Right renal pelvis (tissue), 4 donors: Measurements from ENCODE around the gene ACOX2. TPM values are rescaled to one million over a fixed set of nuclear protein-coding genes. Genes with fewer than 3 reads are reported as not detected.

Experiments used
- DNase-seq, 4 donors: peaks; one replicate each; pipeline ENCODE4 v3.0.0-alpha.2; 2013; ENCODE audit warnings: low read depth in 4 of 4, low spot score in 3 of 4, missing footprints in 1 of 4
- polyA plus RNA-seq, 4 donors: library from polyadenylated mRNA; unstranded; fragments of 120-200 nt; gene quantifications; one replicate each; pipeline ENCODE4 v1.2.1, GENCODE V29; 2013; ENCODE audit not compliant: insufficient read length in 4 of 4

ACOX2 gene
- polyA plus RNA-seq, 4 donors = 36.4 to 39.8 (median 39.2) TPM

GRCh38 chr3:58514405-58514804 lies 22.6 kb downstream of the ACOX2 start:
- DNase-seq = no peak

DNA sequence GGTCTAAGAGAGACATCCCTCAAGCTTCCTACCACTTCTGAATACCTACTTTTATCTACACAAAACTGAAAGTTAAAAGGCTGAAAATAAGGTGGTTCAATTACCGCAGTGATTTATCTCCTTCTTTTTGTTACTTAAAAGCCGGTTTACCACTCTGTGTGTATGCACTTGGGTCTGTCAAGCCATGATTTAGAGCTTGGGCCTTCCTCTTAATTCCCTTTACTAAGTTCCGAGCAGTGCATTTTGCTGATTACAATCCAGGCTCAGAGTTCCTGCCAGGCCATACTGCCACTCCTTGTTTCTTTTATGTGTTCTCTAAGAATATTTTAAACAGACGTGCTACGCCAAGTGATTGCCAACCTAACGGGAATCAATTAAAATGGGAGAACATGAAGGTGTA lies 28.6 kb downstream of the ACOX2 start:
- no peak for DNase-seq

DNA sequence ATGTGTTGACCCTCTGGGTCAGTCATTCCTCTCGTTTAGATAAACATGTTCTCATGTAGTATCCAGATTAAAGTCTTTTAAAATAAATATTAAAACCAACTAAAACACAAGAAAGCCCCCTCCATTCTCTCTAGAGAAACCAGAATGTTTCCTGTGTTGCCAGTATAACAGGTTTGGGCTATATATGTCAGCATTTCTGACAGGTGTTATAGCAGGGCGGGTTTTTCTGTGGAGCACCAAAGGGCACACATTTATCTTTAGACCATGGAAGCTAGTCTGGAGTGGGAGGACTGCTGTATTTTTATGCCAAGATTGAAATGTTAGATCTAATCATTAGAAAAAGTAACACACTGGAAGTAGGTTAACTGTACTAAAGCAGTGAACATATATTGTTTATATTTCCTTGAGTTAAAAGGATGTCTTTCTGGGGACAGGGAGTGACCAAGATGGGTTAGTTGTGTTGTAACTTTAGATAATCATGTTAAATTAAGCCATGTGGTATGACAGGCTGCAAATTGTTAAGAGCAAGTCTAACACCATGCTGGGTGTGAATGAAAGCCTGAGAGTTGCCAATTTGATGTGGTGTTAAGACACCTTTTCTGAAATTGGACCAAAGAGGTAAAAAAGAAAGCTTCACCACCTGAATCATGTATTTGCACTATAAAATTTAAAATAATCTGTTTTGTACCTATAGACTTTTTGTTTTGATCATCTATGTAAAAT lies 29.5 kb downstream of the ACOX2 start:
- DNase-seq = no peak

DNA sequence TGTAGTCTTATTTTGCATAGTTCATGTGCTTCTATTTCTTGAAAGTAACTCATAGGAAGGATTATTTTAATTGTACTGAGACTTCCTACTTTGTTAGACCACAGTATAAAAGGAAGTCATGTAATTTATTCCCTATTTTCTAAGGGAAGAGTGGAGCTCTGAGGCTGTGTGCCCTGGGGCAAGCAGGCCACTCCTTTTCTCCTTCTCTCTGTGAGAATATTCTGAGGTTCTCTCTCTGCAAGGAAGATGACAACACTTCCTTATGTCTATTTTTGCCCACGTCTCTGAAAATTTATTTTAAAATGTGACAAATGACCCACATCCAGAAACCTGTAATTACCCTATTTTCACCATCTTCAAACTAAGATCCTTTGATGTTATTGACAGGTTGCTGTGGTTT lies 34.1 kb downstream of the ACOX2 start:
- DNase-seq = no peak

DNA sequence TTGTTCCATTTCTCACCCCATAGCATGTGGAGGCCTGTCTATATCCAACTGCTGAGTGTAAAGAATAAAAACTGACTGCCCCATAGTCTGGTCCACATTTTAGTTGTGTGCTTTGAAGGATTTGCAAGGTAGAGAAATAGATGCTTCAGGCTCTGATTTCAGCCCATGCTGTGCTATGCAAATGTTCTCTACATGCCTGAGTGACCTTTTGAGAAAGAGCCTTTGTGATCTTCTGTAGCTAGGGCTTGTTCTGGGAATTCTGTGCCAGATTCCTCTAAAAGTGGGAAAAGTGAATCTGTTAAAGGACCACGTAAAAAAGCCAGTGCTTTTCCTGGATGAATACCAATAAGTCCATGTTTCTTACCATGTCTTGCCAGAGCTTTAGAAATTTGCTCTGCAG lies 39.9 kb downstream of the ACOX2 start:
- no peak for DNase-seq

- DNase-seq = no peak
Observed at GRCh38 chr3:58496206-58496857, 40.7 kb downstream of the ACOX2 start.

- no peak for DNase-seq
Observed at GRCh38 chr3:58495101-58495500, 41.9 kb downstream of the ACOX2 start.

DNA sequence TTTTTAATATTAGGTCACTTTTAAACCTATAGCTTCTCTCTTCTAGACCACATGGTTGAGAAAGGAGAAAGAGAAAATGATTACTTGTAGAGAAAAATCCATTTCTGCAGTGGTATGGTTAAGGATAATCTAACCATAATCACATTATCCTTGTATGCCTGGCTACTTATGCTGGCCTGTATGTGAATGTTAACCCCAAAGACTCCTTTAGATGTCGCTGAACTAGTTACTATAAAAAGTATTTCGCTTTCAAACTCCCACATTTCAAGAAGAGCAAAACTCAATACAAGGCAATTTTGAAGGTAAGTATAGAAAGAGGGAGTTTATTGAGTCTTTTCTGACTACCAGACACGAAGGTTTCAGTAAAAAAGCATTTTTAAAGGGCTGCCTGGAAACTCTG lies 42.9 kb downstream of the ACOX2 start:
- no peak for DNase-seq

- DNase-seq = peak in 2 of 4 donors; percentile 30 to 47
Observed at GRCh38 chr3:58492494-58492905, 44.5 kb downstream of the ACOX2 start.

- DNase-seq = peak; percentile 91 to 94 (median 92)
Observed at GRCh38 chr3:58491506-58492402, 45.2 kb downstream of the ACOX2 start, which contains the start of gene KCTD6. Gene KCTD6 (plus strand): TSS chr3:58492096. CDS start chr3:58498756, 6,660 bp downstream.

- no peak for DNase-seq
Observed at GRCh38 chr3:58490860-58491501, 46.0 kb downstream of the ACOX2 start.

DNA sequence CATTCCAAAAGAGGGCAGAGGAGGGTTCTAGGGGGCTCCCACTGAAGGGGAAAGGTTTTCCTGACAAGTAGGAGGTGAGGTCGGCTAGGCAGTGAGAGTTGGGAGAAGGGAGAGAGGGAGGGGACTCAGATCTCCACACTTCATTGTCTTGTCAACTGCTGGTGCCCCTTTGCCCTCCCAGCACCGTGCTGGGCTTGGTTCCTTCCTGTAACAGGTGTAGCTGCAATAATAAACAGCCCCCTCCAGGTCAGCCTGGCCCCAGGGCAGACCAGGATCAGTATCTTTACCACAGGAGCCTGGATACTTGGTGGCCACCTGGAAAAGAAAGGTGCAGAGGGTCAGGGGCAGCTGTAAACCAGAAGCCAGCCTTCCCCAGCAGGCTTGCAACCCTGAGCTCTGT lies 48.0 kb downstream of the ACOX2 start:
- no peak for DNase-seq

DNA sequence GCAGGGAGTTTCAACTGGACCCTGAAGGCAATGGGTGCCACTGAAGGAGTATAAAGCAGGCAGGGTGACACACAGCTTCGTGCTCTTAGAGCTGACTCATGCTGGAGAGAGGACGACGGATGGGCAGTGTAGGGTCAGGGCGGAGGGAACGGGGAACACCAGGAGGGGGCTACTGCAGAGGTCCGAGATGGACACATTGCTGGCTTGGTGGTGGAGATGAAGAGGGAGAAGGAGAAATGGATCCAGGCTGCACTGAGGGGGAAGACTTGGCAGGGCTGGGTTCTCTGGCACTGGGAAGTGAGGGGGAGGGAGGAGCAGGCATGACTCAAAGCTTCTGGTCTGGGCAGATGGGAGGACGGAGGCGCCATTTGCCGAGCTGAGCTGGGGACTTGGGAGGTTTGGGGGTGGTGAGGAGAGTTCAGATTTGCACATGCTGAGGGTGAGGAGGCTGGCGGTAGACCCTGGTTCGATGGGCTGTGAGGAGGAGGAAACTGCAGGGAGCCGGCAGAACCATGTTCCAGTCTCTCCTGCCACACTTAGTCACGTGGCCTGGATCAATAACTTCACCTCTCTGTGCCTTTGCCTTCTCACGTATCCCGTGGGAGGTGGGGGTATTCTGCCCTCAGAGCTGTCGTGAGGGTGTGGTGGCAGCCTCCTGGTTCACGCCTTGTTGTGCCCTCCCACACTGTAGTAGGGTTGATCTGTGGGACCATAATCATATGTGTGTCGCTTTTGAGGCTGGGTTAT lies 49.7 kb downstream of the ACOX2 start:
- DNase-seq = no peak

DNA sequence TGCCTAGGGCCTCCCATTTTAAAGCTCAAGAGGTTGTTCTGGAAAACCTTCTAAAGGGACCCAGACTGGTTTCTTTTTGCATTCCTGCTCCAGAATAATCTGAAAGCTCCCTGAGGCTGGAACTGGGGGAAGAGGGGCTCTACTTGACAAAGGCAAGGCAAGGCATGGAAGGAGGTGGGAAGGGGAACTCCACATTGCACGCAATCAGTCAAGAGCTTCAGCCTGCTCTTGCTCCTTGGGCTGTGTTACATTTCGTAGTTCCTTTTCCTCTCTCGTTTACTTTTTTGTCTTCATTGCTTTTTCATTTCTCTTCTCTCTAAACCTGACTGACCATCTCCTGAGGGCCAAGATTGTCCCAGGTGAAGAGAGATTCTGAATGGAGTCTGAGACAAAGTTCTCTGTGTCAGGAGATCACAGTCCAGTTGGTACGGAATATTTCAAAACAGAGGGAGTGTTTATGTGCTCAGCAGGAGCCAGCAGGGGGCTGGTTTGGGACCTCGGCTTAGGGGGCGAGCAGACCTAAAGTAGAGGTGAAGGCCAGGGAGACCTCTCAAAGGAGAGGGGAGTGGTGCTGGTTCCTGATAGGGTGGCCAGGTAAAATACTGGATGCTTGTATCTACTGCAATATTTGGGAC lies 51.1 kb downstream of the ACOX2 start:
- no peak for DNase-seq

DNA sequence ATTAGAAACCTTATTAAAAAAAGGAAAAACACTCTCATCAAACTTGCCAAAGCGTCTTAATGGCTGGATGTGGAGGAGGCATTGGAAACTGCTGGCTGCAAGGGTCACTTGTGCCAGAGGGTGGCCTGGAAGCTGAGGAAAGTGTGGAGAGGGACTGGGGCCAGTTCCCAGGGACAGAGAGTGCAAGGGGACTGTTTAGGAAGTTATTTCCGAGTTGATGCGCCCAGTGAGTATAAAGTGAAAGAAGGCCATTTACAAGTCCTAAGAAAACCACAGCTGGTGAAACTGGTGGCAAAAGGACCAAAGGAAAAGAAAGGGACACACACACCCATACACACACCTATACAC lies 52.3 kb downstream of the ACOX2 start:
- DNase-seq = no peak

DNA sequence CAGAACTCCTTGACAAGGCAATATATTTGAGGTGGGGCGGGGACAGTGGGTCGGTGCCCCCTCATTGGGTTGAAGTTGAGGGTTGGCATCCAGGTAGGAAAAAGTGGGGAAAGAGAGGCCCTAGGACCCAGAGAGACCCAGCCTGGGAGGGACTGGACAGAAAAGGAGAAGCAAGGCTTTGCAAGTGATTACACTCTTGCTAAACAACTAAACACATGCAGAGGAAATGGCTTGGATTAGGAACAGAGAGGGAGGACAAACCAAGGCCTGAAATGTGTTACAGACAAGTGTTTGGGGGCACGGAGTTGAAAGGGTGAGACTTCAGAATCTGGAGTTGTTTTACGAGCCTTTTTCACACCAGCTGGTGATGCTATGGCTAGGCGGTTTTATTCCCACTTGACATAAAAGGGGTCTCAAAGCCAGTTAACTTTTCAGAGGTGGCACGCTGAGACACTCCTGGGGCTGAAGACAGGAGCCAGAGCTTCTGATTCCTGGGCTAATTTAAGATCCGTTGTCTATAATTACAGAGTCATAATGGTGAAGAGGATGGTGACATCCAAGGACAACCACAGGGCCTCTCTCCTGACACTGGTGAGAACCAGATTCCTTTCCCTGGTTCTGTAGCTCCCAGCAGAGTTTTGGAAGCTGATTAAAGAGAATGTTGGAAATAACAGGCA lies 52.8 kb downstream of the ACOX2 start:
- DNase-seq = no peak

DNA sequence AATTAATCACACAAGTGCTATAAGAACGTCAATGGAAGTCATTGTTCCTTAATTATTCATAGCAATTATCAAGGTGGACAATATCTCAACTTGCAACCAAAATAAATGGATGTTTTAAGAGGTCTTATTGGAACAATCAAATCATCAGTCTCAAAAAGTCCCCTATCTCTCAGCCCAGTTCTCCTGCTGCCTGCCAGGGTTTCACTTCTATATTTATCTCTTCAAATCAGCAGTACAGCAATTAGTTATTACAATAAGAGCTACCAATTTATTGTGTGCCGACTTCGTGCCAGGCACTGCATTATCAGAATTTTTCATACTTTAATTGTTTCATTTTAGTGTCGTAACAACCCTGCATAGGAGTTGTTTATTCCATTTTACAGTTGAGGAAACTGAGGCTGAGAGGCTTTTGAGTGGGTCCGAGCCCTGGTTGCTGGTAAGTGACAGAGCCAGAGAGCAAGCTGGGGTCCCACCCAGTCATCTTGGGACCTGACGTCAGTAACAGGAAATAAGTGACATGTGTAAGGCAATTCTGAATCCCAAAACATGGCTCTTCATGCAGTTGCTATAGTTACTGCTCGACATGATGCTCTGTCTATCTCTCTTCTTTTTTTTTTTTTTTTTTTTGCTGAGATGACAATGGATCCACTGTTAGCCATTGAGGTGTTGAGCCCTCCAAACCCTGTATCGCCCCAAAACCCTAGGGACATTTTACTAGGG lies 53.9 kb downstream of the ACOX2 start:
- no peak for DNase-seq

DNA sequence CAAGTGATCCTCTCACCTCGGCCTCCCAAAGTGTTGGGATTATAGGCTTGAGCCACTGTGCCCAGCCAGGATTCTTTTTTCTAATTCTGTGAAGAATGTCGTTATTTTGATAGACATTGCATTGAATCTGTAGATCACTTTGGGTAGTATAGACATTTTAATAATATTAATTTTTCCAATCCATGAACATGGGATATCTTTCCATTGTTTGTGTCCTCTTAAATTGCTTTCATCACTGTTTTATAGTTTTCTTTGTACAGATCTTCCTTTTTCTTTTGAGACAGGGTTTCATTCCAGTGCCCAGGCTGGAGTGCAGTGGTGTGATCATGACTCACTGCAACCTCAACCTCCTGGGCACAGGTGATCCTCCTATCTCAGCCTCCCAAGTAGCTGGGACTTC lies 56.7 kb downstream of the ACOX2 start:
- no peak for DNase-seq

DNA sequence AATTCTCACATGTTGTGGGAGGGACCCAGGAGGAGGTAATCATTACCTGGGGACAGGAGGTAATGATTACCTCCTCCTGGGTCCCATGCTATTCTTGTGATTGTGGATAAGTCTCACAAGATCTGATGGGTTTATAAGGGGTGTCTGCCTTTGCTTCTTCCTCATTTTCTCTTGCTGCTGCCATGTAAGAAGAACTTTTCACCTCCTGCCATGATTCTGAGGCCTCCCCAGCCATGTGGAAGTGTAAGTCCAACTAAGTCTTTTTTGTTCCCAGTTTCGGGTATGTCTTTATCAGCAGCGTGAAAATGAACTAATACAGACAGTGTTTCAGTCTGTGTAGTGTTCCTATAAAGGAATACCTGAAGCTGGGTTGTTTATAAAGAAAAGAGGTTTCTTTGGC lies 58.2 kb downstream of the ACOX2 start:
- DNase-seq = no peak
